NCI-H1417 treated with DMSO at 0.1 percent for 48 hours (cell line): ENCODE measurements around the gene CXCR6.

Source experiments
- DNase-seq: peaks from one replicate; lab custom pipeline; 2025; lab: John Stamatoyannopoulos, UW

Gene CXCR6

GRCh38 chr3:45922950-45923590 is 20.2 kb upstream of the CXCR6 start:
- DNase-seq, result no peak

GRCh38 chr3:45923755-45924154 is 19.5 kb upstream of the CXCR6 start:
- DNase-seq, result no peak

GRCh38 chr3:45927881-45928280 is 15.4 kb upstream of the CXCR6 start:
- no peak for DNase-seq

- no peak for DNase-seq
These were observed 14.1 kb upstream of the CXCR6 start for GRCh38 chr3:45929042-45929679.

- DNase-seq, result no peak
These were observed 11.8 kb upstream of the CXCR6 start for GRCh38 chr3:45931496-45931895.

GRCh38 chr3:45932112-45932511 is 11.2 kb upstream of the CXCR6 start:
- no peak for DNase-seq

- no peak for DNase-seq
These were observed 9.7 kb upstream of the CXCR6 start for GRCh38 chr3:45933591-45933990.

- DNase-seq, result no peak
These were observed 7.0 kb upstream of the CXCR6 start for GRCh38 chr3:45936261-45936660.

- DNase-seq, result no peak
These were observed 5.8 kb upstream of the CXCR6 start for GRCh38 chr3:45937206-45938042.

- no peak for DNase-seq
These were observed 5.2 kb upstream of the CXCR6 start for GRCh38 chr3:45938043-45938435.

- peak; percentile 6 for DNase-seq
These were observed 4.4 kb upstream of the CXCR6 start for GRCh38 chr3:45938864-45939263.

GRCh38 chr3:45939341-45939771 is 3.9 kb upstream of the CXCR6 start:
- no peak for DNase-seq

- DNase-seq, result no peak
These were observed 3.1 kb upstream of the CXCR6 start for GRCh38 chr3:45940004-45940780.

GRCh38 chr3:45940781-45941365 is 2.4 kb upstream of the CXCR6 start:
- DNase-seq, result no peak

- no peak for DNase-seq
These were observed 1.0 kb upstream of the CXCR6 start for GRCh38 chr3:45942051-45942825.

- no peak for DNase-seq
These were observed 1.8 kb downstream of the CXCR6 start for GRCh38 chr3:45944830-45945620.

GRCh38 chr3:45946307-45946706 is 3.0 kb downstream of the CXCR6 start:
- no peak for DNase-seq

- no peak for DNase-seq
These were observed 3.6 kb downstream of the CXCR6 start for GRCh38 chr3:45946875-45947274.

GRCh38 chr3:45947361-45947760 is 4.1 kb downstream of the CXCR6 start:
- no peak for DNase-seq

- no peak for DNase-seq
These were observed 5.1 kb downstream of the CXCR6 start for GRCh38 chr3:45948311-45948781.
